HG03521 (cell line): ENCODE data around the gene EXOC6B.

Experiments
- ATAC-seq: cut with Tn5 transposase; IDR thresholded peaks from one replicate; pipeline ENCODE4 v1.9.1; 2021; ENCODE audit warnings: mild to moderate bottlenecking, moderate library complexity; ENCODE audit not compliant: unreplicated experiment

Gene EXOC6B

GRCh38 chr2:72128843-72129227 lies 697.0 kb downstream of the EXOC6B start:
- ATAC-seq: no peak

DNA sequence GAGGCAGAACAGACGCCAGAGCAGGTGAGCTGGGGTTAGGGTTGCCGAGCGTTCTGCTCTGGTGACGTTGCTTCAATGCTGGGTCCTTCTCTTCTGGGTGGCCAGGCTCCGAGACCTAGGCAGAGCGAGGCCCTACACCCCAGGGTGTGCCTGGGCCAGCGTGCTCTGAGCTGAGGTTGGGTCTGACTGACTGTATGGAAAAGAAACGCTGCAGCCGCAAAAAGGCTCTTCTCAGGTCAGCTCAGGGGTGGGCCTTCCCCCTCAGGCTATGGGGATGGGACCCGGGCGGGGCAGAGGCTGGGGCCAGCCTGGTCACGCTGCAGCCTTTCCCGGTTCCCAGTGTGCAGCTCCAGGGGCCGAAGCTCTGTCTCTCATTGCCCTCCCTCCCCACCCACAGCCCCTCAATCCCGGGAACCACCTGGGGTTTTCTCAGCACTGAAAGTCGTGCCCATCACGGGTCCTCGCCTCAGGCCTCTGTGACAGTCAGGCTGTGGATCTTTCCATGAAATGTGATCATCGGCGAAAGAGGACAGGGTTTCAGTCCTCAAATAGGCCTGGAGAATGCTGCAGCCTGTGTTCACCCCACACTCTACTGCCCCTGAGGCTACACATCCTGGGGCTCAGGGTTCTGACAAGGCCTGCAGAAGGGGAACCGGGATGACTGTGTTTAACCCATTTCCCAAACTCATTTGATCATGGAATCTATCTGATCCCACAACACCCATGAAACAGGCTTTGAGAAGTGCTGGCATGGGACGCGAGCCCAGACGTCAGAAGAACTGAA lies 697.6 kb downstream of the EXOC6B start:
- no peak for ATAC-seq

DNA sequence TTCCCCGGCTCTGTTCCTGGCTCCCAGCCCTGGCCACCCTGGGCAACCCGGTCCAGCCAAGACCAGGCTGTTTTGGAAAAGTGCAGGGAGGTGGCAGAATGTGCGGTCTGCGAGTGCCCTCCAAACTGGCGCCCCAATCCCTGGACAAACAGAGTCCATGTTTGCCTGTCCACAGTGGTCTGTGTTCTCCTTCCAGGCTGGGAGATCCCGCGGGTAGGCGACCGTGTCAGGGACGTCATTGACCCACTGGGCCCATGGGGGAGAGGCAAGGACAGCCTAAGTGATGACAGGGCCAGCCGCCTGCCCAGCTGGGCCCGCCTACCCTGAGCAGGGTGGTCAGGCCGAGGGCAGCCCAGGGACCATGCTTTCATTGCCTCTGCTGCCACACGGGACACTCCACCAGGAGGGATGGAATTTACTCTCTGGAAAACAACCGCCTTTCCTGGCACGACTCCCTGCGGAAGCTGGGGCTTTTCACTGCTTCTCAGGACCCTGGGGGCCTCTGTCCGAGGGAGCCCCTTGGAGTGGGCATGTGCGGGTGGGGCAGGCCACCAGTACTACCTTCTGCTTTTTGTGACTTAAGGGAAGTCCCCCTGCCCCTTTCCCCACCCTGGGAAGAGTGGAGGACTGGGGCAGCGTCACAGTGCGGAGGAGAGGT lies 698.3 kb downstream of the EXOC6B start:
- ATAC-seq: no peak

- ATAC-seq: no peak
Observed at GRCh38 chr2:72126186-72127100, 699.4 kb downstream of the EXOC6B start.
